Trophoblast cell (in vitro differentiated cells and primary cell): ENCODE measurements around the gene CDH18.

Experiments
- DNase-seq, 2 donors: peaks; one replicate each; pipeline ENCODE4 v3.0.0-alpha.2; 2016
- H2AFZ ChIP-seq: 2 replicates; pipeline ENCODE4 v1.6.1; 2013; ENCODE audit warnings: low read length, moderate library complexity, mild to moderate bottlenecking; ENCODE audit not compliant: insufficient read depth, poor library complexity
- H2AK5ac ChIP-seq: 2 replicates; pipeline ENCODE4 v1.6.1; 2013; ENCODE audit warnings: mild to moderate bottlenecking, low read length
- H2BK120ac ChIP-seq: 2 replicates; pipeline ENCODE4 v1.6.1; 2013; ENCODE audit warnings: low read length, mild to moderate bottlenecking, moderate library complexity; ENCODE audit not compliant: insufficient read depth, poor library complexity
- H2BK12ac ChIP-seq: 2 replicates; pipeline ENCODE4 v1.6.1; 2013; ENCODE audit warnings: mild to moderate bottlenecking, low read length, moderate library complexity
- H2BK5ac ChIP-seq: 2 replicates; pipeline ENCODE4 v1.6.1; 2013; ENCODE audit warnings: low read length, low read depth, moderate library complexity, mild to moderate bottlenecking; ENCODE audit not compliant: poor library complexity
- H3K14ac ChIP-seq: 2 replicates; pipeline ENCODE4 v1.6.1; 2013; ENCODE audit warnings: mild to moderate bottlenecking, low read length
- H3K18ac ChIP-seq: 2 replicates; pipeline ENCODE4 v1.6.1; 2013; ENCODE audit warnings: mild to moderate bottlenecking, low read length
- H3K23ac ChIP-seq: 2 replicates; pipeline ENCODE4 v1.6.1; 2013; ENCODE audit warnings: low read length
- H3K27ac ChIP-seq: 2 replicates; pipeline ENCODE4 v1.5.1; 2013; ENCODE audit warnings: low read depth, mild to moderate bottlenecking, inconsistent platforms, low read length, moderate library complexity
- H3K27me3 ChIP-seq: 2 replicates; pipeline ENCODE4 v1.6.1; 2013; ENCODE audit warnings: inconsistent platforms, mild to moderate bottlenecking, low read length, moderate library complexity; ENCODE audit not compliant: insufficient read depth
- H3K36me3 ChIP-seq, 2 experiments: 1 replicate in 1 of 2; 2 replicates in 1 of 2; pipeline ENCODE4 v1.6.1; 2013; ENCODE audit warnings: low read length in 2 of 2, mild to moderate bottlenecking in 2 of 2, moderate library complexity in 1 of 2; ENCODE audit not compliant: insufficient read depth in 2 of 2, control insufficient read depth in 1 of 2
- H3K4ac ChIP-seq: 2 replicates; pipeline ENCODE4 v1.6.1; 2013; ENCODE audit warnings: low read depth, mild to moderate bottlenecking, low read length, moderate library complexity
- H3K4me1 ChIP-seq, 2 experiments: 1 replicate in 1 of 2; 2 replicates in 1 of 2; pipeline ENCODE4 v1.6.1; 2013; ENCODE audit warnings: low read length in 2 of 2, mild to moderate bottlenecking in 2 of 2, moderate library complexity in 1 of 2; ENCODE audit not compliant: insufficient read depth in 2 of 2, control insufficient read depth in 1 of 2
- H3K4me2 ChIP-seq: 2 replicates; pipeline ENCODE4 v1.6.1; 2013; ENCODE audit warnings: inconsistent platforms, mild to moderate bottlenecking, low read length, moderate library complexity
- H3K4me3 ChIP-seq: 2 replicates; pipeline ENCODE4 v1.5.1; 2013; ENCODE audit warnings: mild to moderate bottlenecking, low read depth, low read length, inconsistent platforms
- H3K79me1 ChIP-seq: one replicate; pipeline ENCODE4 v1.6.1; 2013; ENCODE audit warnings: low read length
- H3K79me2 ChIP-seq: 2 replicates; pipeline ENCODE4 v1.6.1; 2013; ENCODE audit warnings: low read length, mild to moderate bottlenecking; ENCODE audit not compliant: control insufficient read depth, insufficient read depth, poor library complexity
- H3K9ac ChIP-seq: 2 replicates; pipeline ENCODE4 v1.6.1; 2013; ENCODE audit warnings: mild to moderate bottlenecking, low read length
- H3K9me3 ChIP-seq: 2 replicates; pipeline ENCODE4 v1.6.1; 2013; ENCODE audit warnings: low read depth, mild to moderate bottlenecking, control low read depth, inconsistent platforms, low read length; ENCODE audit not compliant: insufficient read depth
- H4K12ac ChIP-seq: 2 replicates; pipeline ENCODE4 v1.6.1; 2013; ENCODE audit warnings: low read depth, mild to moderate bottlenecking, low read length, moderate library complexity
- H4K8ac ChIP-seq: 2 replicates; pipeline ENCODE4 v1.6.1; 2013; ENCODE audit warnings: low read depth, mild to moderate bottlenecking, low read length, moderate library complexity
- H4K91ac ChIP-seq: one replicate; pipeline ENCODE4 v1.6.1; 2013; ENCODE audit warnings: low read depth, mild to moderate bottlenecking, low read length, moderate library complexity
- WGBS: extraction: QIAGEN DNeasy Blood & Tissue Kit; methylation state at CpG from one replicate; pipeline ENCODE4 v1.1.7; 2013; ENCODE audit warnings: missing lambda C conversion rate; ENCODE audit not compliant: insufficient read length, insufficient coverage; ENCODE audit errors: extremely low coverage; 5-methylcytosine and 5-hydroxymethylcytosine counted together

CDH18 gene

DNA sequence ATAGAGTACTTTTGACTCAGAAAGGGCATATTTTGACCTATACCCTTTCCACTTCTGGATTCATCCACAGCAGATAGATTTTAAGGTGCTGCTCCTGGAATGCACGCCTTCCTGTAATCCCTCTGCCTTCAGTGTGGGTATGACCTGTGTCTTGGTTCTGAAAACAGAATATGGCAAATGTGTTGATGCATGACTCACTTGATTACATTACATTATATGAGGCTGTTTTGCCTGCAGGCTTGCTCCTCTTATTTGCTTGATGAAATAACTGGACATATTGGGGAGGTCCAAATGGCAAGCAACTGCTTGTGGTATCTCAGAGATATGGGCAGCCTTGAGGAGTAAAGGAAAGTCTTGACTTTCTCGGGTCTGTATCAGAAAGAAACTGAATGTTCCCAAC, 468.6 kb downstream of the CDH18 start:
- WGBS = no CpG with 5 or more reads among the region's 2 CpGs
- Histone ChIP-seq H3K23ac (no peak overlapping the region), H3K36me3 (no peaks in the 10 kb centered on the region)

DNA sequence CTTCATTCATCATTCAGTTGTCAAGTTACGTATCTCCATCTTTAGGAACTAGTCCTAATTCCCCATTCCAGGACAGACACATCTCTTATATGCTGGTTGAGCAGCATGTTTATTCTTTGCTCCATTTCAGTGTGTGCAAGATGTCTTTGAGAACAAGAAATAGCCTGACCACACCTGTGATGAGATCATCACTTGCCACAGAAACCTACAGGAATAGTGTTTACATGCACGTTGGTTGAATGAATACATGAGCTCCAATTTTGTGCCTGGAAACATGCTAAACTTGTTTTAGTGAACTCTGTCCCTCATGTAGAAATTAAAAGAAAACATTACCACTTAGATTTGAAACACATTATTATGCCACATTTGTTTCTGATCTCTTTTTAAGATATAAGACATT, 489.1 kb downstream of the CDH18 start:
- H3K79me2 ChIP-seq = no peaks in the 10 kb centered on the region
- H3K23ac ChIP-seq = no peak overlapping the region
- H2AFZ ChIP-seq = no peak overlapping the region
- H3K9me3 ChIP-seq = no peaks in the 10 kb centered on the region
- H3K36me3 ChIP-seq = no peaks in the 10 kb centered on the region
- H3K27ac ChIP-seq = no peak overlapping the region
- no peak overlapping the region for H2AK5ac ChIP-seq
- H3K14ac ChIP-seq = no peak overlapping the region
- H2BK12ac ChIP-seq = no peak overlapping the region
- H3K9ac ChIP-seq = no peak overlapping the region
- H2BK120ac ChIP-seq = no peak overlapping the region
- DNase-seq = peak in 1 of 2 donors; percentile 9
- H3K4ac ChIP-seq = no peak overlapping the region
- WGBS = no CpG with 5 or more reads among the region's 2 CpGs
- H4K8ac ChIP-seq = no peak overlapping the region
- no peaks in the 10 kb centered on the region for H3K79me1 ChIP-seq
- H2BK5ac ChIP-seq = no peak overlapping the region
- H4K91ac ChIP-seq = no peak overlapping the region
- no peak overlapping the region for H3K18ac ChIP-seq
- H3K4me2 ChIP-seq = no peak overlapping the region
- H3K4me1 ChIP-seq = no peaks in the 10 kb centered on the region
- no peak overlapping the region for H4K12ac ChIP-seq
- no peaks in the 10 kb centered on the region for H3K27me3 ChIP-seq
- no peak overlapping the region for H3K4me3 ChIP-seq

More for the DNA sequence above, 468.6 kb downstream of the CDH18 start:
- no peaks in the 10 kb centered on the region for H3K79me1 ChIP-seq
- H4K91ac ChIP-seq = no peak overlapping the region
- H3K27ac ChIP-seq = no peak overlapping the region
- H3K4me3 ChIP-seq = no peak overlapping the region
- H4K8ac ChIP-seq = no peak overlapping the region
- no peak overlapping the region for H2BK12ac ChIP-seq
- H3K79me2 ChIP-seq = no peaks in the 10 kb centered on the region
- no peak overlapping the region for H2AK5ac ChIP-seq
- H2AFZ ChIP-seq = no peak overlapping the region
- H3K4me2 ChIP-seq = no peak overlapping the region
- no peak overlapping the region for H3K14ac ChIP-seq
- no peak overlapping the region for H3K18ac ChIP-seq
- no peak overlapping the region for H3K4ac ChIP-seq
- H2BK120ac ChIP-seq = no peak overlapping the region
- no peaks in the 10 kb centered on the region for H3K27me3 ChIP-seq
- H3K9ac ChIP-seq = no peak overlapping the region
- H4K12ac ChIP-seq = no peak overlapping the region
- no peak for DNase-seq
- no peaks in the 10 kb centered on the region for H3K9me3 ChIP-seq
- no peaks in the 10 kb centered on the region for H3K4me1 ChIP-seq
- no peak overlapping the region for H2BK5ac ChIP-seq

DNA sequence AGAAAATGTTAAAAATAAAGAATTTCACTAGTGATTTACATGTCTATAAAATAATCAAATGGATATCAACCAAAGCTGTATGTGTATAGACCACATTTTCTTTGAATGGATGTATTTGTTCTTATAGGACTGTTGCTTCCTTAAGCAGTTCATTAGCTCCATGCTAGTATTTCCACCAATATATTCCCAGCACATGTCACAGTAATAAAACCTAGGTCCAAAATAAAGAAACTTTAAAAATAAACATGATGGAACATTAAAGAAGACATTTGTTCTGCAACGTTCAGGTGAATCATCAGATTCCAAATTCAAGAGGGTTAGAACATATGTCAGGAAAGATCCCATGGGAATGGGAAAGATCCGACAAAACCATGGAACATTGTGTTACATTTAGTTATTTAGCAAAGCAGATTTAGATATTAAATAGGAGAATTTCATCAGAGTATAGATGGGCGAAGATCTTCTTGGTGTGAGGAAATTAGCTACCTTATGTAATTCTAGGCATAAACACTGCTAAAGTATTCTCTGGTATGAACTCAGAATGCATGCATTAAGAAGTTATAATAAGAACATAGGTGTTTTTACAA, 490.7 kb downstream of the CDH18 start:
- no CpG with 5 or more reads among the region's 3 CpGs for WGBS
- no peak overlapping the region for H3K4me2 ChIP-seq
- no peaks in the 10 kb centered on the region for H3K36me3 ChIP-seq
- DNase-seq = no peak
- no peak overlapping the region for H3K4ac ChIP-seq
- H2AK5ac ChIP-seq = no peak overlapping the region
- H2BK120ac ChIP-seq = no peak overlapping the region
- no peak overlapping the region for H3K27ac ChIP-seq
- H4K12ac ChIP-seq = no peak overlapping the region
- H3K79me2 ChIP-seq = no peaks in the 10 kb centered on the region
- H3K27me3 ChIP-seq = no peaks in the 10 kb centered on the region
- no peak overlapping the region for H3K18ac ChIP-seq
- no peak overlapping the region for H2BK5ac ChIP-seq
- no peaks in the 10 kb centered on the region for H3K4me1 ChIP-seq
- H3K14ac ChIP-seq = no peak overlapping the region
- H3K9ac ChIP-seq = no peak overlapping the region
- no peak overlapping the region for H4K8ac ChIP-seq
- no peaks in the 10 kb centered on the region for H3K9me3 ChIP-seq
- no peak overlapping the region for H2BK12ac ChIP-seq
- no peak overlapping the region for H3K4me3 ChIP-seq
- no peak overlapping the region for H2AFZ ChIP-seq
- no peak overlapping the region for H4K91ac ChIP-seq
- H3K23ac ChIP-seq = no peak overlapping the region
- no peaks in the 10 kb centered on the region for H3K79me1 ChIP-seq

DNA sequence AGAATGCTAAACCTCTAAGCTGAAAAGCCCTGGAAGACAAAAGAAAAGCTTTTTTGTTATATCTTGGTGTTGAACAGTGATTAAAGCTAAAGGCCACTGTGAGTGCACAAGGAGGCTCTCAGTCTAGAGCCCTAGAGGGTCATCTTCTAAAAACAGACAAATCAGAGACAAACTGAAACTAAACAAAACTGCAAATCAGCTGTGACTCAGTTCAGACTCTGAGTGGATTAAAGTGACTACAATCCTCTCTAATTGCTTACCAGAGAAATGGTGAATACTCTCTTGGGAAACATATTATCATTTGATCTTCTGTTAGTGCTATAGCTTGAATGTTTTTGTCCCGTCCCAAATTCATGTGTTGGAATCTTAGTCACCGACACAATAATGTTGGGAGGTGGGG, 491.9 kb downstream of the CDH18 start:
- H3K4ac ChIP-seq = no peak overlapping the region
- H4K91ac ChIP-seq = no peak overlapping the region
- H3K23ac ChIP-seq = no peak overlapping the region
- H3K18ac ChIP-seq = no peak overlapping the region
- no peaks in the 10 kb centered on the region for H3K27me3 ChIP-seq
- no peak overlapping the region for H3K9ac ChIP-seq
- no peaks in the 10 kb centered on the region for H3K79me1 ChIP-seq
- DNase-seq = peak in 1 of 2 donors; percentile 33
- no peak overlapping the region for H3K27ac ChIP-seq
- no peaks in the 10 kb centered on the region for H3K4me1 ChIP-seq
- no peak overlapping the region for H2AFZ ChIP-seq
- no peak overlapping the region for H2BK120ac ChIP-seq
- no peak overlapping the region for H3K4me3 ChIP-seq
- no peak overlapping the region for H2AK5ac ChIP-seq
- no peak overlapping the region for H3K4me2 ChIP-seq
- no peaks in the 10 kb centered on the region for H3K9me3 ChIP-seq
- no peak overlapping the region for H2BK5ac ChIP-seq
- no peaks in the 10 kb centered on the region for H3K79me2 ChIP-seq
- H4K8ac ChIP-seq = no peak overlapping the region
- no peaks in the 10 kb centered on the region for H3K36me3 ChIP-seq
- H4K12ac ChIP-seq = no peak overlapping the region
- no peak overlapping the region for H2BK12ac ChIP-seq
- WGBS = no CpG with 5 or more reads among the region's 2 CpGs
- no peak overlapping the region for H3K14ac ChIP-seq
